Measurements from ENCODE around the gene EEF2KMT. TPM values are rescaled to one million over a fixed set of nuclear protein-coding genes. Genes with fewer than 3 reads are reported as not detected.
A peak's percentile ranks its signal among the peaks of the same experiment; 100 is the strongest.

EEF2KMT gene
- total and polyA plus RNA-seq, 12 donors = 7.0 to 19.5 (median 10.9) TPM

- intact Hi-C loops (cut with DNase I) = no loop called here
- WGBS, 4 donors = 52 to 64% (median 60%) methylated on average over 10 to 12 of the region's 12 CpGs
- DNase-seq = no peak
- Histone ChIP-seq H3K36me3 (replicated peaks in 1 of 2) (peaks cover 0 to 32% of the 10 kb centered on the region in 2 donors), H3K4me1 (replicated peaks in 1 of 2) (peaks cover 0 to 18% of the 10 kb centered on the region in 2 donors), H3K9me3 (replicated peaks in 1 of 3) (no peaks in the 10 kb centered on the region), H3K27me3 (no peaks in the 10 kb centered on the region), H3K27ac (peak overlapping the region in 3 of 5 donors; percentile 66 to 85 (median 78)), H3K4me3 (peak overlapping the region; percentile 44 to 83 (median 48))
- TF ChIP-seq, protein P1, sequence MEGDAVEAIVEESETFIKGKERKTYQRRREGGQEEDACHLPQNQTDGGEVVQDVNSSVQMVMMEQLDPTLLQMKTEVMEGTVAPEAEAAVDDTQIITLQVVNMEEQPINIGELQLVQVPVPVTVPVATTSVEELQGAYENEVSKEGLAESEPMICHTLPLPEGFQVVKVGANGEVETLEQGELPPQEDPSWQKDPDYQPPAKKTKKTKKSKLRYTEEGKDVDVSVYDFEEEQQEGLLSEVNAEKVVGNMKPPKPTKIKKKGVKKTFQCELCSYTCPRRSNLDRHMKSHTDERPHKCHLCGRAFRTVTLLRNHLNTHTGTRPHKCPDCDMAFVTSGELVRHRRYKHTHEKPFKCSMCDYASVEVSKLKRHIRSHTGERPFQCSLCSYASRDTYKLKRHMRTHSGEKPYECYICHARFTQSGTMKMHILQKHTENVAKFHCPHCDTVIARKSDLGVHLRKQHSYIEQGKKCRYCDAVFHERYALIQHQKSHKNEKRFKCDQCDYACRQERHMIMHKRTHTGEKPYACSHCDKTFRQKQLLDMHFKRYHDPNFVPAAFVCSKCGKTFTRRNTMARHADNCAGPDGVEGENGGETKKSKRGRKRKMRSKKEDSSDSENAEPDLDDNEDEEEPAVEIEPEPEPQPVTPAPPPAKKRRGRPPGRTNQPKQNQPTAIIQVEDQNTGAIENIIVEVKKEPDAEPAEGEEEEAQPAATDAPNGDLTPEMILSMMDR (IDR thresholded peaks at IDR 0.05) = no peak
- TF ChIP-seq POLR2A (IDR thresholded peaks at IDR 0.05) = no peak
Measured at GRCh38 chr16:5072334-5073278, 25.0 kb downstream of the EEF2KMT start.

- DNase-seq = peak; percentile 87 to 94 (median 90)
Measured at GRCh38 chr16:5071681-5072333, 25.8 kb downstream of the EEF2KMT start, which contains the start of gene ALG1. TSS of gene ALG1 (plus strand) at chr16:5071843. CDS start at chr16:5071850, 7 bp downstream.

GRCh38 chr16:5071341-5071680 is 26.3 kb downstream of the EEF2KMT start:
- no peak for DNase-seq
- peaks cover 0 to 20% of the 10 kb centered on the region in 2 donors for H3K36me3 ChIP-seq (replicated peaks in 1 of 2)
- no peaks in the 10 kb centered on the region for H3K27me3 ChIP-seq
- 45 to 52% (median 50%) methylated on average over 7 of the region's 7 CpGs for WGBS, 4 donors
- TF ChIP-seq POLR2A (IDR thresholded peaks at IDR 0.05) = no peak
- TF ChIP-seq, protein P1 (IDR thresholded peaks at IDR 0.05) = no peak
- H3K4me3 ChIP-seq = peak overlapping the region in 2 of 4 donors; percentile 46 to 83
- H3K27ac ChIP-seq = peak overlapping the region; percentile 24 to 85 (median 66)
- H3K4me1 ChIP-seq (replicated peaks in 1 of 2) = peaks cover 0 to 18% of the 10 kb centered on the region in 2 donors
- intact Hi-C loops (cut with DNase I) = no loop called here
- no peaks in the 10 kb centered on the region for H3K9me3 ChIP-seq (replicated peaks in 1 of 3)

More at GRCh38 chr16:5071681-5072333, 25.8 kb downstream of the EEF2KMT start, which contains the start of gene ALG1:
- peak within 1 kb of the TSS; percentile 44 to 83 (median 48) for H3K4me3 ChIP-seq
- TF ChIP-seq POLR2A (IDR thresholded peaks at IDR 0.05) = peak; percentile 61 to 67
- TF ChIP-seq, protein P1 (IDR thresholded peaks at IDR 0.05) = no peak
- H3K9me3 ChIP-seq (replicated peaks in 1 of 3) = no peaks in the 10 kb centered on the region
- H3K27me3 ChIP-seq = no peaks in the 10 kb centered on the region
- peaks cover 0 to 24% of the 10 kb centered on the region in 2 donors for H3K36me3 ChIP-seq (replicated peaks in 1 of 2)
- peak within 1 kb of the TSS; percentile 24 to 85 (median 66) for H3K27ac ChIP-seq
- WGBS, 4 donors = 0% methylated on average over 5 to 53 of the region's 53 CpGs
- H3K4me1 ChIP-seq (replicated peaks in 1 of 2) = peaks cover 0 to 18% of the 10 kb centered on the region in 2 donors
- intact Hi-C loops (cut with DNase I) = no loop called here

All from adrenal gland (tissue), 12 donors.